ENCODE results near the gene CAPN8.

The CAPN8 gene

DNA sequence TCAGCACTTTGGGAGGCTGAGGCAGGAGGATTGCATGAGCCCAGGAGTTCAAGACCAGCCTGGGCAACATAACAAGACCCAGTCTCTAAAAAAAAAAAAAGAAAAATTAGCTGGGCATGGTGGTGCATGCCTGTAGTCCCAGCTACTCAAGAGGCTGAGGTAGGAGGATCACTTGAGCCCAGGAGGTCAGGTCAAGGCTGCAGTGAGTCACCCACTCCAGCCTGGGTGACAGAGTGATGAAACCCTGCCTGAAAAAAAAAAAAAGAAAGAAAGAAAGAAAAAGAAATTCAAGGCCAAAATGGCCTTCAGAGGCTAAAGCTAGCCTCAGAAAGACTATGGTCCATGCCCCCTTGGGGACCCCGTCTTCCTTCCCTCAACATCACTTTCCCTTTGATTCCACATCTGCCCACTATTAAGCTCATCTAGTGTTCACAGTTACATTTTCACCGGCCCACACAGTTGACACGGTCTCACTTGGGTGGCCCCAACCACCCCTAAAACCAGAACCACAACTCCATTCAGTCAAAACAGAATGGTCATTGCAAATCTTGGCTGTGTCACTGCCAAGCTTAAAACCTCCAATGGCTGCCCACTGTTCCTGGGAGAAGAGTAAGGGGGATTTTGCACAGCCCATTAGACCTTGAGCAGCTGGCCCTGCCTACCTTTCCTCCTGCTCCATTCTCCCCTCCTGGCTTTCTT, 2.1 kb upstream of the CAPN8 start:
- TF ChIP-seq, protein P1, sequence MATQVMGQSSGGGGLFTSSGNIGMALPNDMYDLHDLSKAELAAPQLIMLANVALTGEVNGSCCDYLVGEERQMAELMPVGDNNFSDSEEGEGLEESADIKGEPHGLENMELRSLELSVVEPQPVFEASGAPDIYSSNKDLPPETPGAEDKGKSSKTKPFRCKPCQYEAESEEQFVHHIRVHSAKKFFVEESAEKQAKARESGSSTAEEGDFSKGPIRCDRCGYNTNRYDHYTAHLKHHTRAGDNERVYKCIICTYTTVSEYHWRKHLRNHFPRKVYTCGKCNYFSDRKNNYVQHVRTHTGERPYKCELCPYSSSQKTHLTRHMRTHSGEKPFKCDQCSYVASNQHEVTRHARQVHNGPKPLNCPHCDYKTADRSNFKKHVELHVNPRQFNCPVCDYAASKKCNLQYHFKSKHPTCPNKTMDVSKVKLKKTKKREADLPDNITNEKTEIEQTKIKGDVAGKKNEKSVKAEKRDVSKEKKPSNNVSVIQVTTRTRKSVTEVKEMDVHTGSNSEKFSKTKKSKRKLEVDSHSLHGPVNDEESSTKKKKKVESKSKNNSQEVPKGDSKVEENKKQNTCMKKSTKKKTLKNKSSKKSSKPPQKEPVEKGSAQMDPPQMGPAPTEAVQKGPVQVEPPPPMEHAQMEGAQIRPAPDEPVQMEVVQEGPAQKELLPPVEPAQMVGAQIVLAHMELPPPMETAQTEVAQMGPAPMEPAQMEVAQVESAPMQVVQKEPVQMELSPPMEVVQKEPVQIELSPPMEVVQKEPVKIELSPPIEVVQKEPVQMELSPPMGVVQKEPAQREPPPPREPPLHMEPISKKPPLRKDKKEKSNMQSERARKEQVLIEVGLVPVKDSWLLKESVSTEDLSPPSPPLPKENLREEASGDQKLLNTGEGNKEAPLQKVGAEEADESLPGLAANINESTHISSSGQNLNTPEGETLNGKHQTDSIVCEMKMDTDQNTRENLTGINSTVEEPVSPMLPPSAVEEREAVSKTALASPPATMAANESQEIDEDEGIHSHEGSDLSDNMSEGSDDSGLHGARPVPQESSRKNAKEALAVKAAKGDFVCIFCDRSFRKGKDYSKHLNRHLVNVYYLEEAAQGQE (IDR thresholded peaks at IDR 0.05; ENCODE audit: insufficient read depth in 1 of 2, low read depth in 2 of 2, low read length in 2 of 2): no peak
- TF ChIP-seq TAF1 (IDR thresholded peaks at IDR 0.05; ENCODE audit: borderline replicate concordance, insufficient read depth, low read length) (no peak), POLR2AphosphoS5 (IDR thresholded peaks at IDR 0.05; ENCODE audit: low read depth, low read length) (no peak), FOXP2 (optimal IDR thresholded peaks at IDR 0.05; ENCODE audit: borderline replicate concordance, extremely low read depth, extremely low read length, insufficient read depth) (no peak), SIN3A (IDR thresholded peaks at IDR 0.05; ENCODE audit: borderline replicate concordance, insufficient read depth, low read length) (no peak)

DNA sequence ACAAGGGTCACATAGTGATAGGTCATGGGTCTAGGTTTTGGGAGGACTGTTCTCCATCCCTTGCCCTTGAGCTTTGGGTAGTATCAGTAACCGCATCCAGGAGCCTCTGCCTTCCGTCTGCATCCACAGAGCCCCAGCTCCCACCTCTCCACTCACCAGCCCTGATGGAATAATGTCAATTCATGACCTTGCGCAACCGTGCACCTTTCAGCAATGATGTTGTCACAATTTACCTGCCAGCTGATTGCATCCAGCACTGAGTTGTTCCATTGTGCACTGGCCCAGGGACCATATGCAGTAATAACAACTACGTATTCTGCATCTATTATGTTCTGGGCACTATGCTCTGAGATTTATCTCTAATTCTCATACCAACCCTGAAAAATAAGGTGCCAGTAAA, 1.4 kb downstream of the CAPN8 start:
- TF ChIP-seq, protein P1 (IDR thresholded peaks at IDR 0.05; ENCODE audit: insufficient read depth in 1 of 2, low read depth in 2 of 2, low read length in 2 of 2): no peak
- TF ChIP-seq SIN3A (IDR thresholded peaks at IDR 0.05; ENCODE audit: borderline replicate concordance, insufficient read depth, low read length) (no peak), TAF1 (IDR thresholded peaks at IDR 0.05; ENCODE audit: borderline replicate concordance, insufficient read depth, low read length) (no peak), FOXP2 (optimal IDR thresholded peaks at IDR 0.05; ENCODE audit: borderline replicate concordance, extremely low read depth, extremely low read length, insufficient read depth) (no peak), POLR2AphosphoS5 (IDR thresholded peaks at IDR 0.05; ENCODE audit: low read depth, low read length) (no peak)

DNA sequence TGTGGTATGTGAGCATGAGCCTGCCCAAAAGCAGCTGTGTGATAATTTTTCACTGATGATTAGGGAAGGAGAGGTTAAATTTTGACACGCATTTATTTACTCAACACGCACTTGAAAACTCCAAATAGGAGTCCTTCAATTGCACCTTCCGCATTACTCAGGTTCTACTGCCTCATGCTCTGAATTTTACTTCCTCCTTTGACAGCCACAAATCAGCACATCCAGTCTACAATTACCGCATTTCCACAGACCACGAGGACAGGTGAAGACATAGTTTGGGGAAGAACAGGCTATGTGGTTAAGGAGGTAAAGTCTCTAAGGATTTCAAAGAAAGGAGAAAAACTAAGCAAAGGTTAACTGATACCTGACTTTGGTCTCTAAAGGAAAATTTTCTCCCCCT, 2.6 kb downstream of the CAPN8 start:
- TF ChIP-seq, protein P1 (IDR thresholded peaks at IDR 0.05; ENCODE audit: insufficient read depth in 1 of 2, low read depth in 2 of 2, low read length in 2 of 2): no peak
- TF ChIP-seq TAF1 (IDR thresholded peaks at IDR 0.05; ENCODE audit: borderline replicate concordance, insufficient read depth, low read length): no peak

DNA sequence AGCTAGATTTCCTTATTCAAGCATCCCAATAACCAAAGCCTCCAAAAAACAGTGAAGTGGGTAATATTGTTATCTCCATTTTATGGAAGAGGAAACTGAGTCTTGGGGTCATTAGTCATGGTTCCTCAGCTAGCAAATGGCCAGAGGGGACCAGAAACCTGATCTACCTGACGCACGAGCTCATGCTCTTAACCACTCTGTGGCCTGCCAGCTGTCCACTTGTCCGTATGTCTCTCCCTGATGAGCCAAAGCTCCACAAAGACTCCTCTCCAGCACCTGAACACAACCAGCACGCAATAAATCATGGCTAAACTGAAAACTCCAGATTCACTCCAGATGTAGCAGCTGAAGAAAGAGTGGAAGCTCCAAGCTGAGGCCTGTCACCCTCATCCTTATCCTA, 5.8 kb downstream of the CAPN8 start:
- no peak for TF ChIP-seq TAF1 (IDR thresholded peaks at IDR 0.05; ENCODE audit: borderline replicate concordance, insufficient read depth, low read length)
- TF ChIP-seq, protein P1 (IDR thresholded peaks at IDR 0.05; ENCODE audit: insufficient read depth in 1 of 2, low read depth in 2 of 2, low read length in 2 of 2): no peak

DNA sequence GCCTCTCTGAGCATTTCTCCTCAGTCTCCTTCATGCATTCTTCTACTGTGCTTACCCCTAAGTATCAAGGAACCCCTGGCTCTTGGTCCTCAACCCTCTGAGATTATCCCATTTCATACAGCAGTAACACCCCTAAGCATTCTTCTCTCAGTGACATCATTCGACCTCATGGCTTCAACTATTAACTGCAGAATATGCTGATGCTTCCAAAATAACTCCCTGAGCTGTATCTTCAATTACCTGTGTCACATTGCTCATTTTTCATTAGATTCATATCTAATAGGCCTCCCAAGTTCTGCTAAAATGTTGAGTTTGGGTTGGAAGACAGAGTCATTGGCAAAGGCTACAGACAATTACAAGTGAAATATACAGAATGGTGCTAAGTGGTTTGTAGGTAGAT, 7.5 kb downstream of the CAPN8 start:
- TF ChIP-seq POLR2AphosphoS5 (IDR thresholded peaks at IDR 0.05; ENCODE audit: low read depth, low read length): no peak
- TF ChIP-seq SIN3A (IDR thresholded peaks at IDR 0.05; ENCODE audit: borderline replicate concordance, insufficient read depth, low read length): no peak
- no peak for TF ChIP-seq TAF1 (IDR thresholded peaks at IDR 0.05; ENCODE audit: borderline replicate concordance, insufficient read depth, low read length)
- TF ChIP-seq, protein P1 (IDR thresholded peaks at IDR 0.05; ENCODE audit: insufficient read depth in 1 of 2, low read depth in 2 of 2, low read length in 2 of 2): no peak
- TF ChIP-seq FOXP2 (optimal IDR thresholded peaks at IDR 0.05; ENCODE audit: borderline replicate concordance, extremely low read depth, extremely low read length, insufficient read depth): no peak

Measured in PFSK-1 (cell line).